NCI-H128 (cell line): ENCODE measurements around the gene PLEKHH3.

ENCODE experiments used
- DNase-seq: peaks from one replicate; lab custom pipeline; 2025; ENCODE audit not compliant: unreplicated experiment; lab: John Stamatoyannopoulos, UW

PLEKHH3 gene

GRCh38 chr17:42686520-42687128 lies 9.8 kb upstream of the PLEKHH3 start:
- DNase-seq, result no peak

GRCh38 chr17:42685831-42686230 lies 9.0 kb upstream of the PLEKHH3 start:
- no peak for DNase-seq

- no peak for DNase-seq
These were observed 8.2 kb upstream of the PLEKHH3 start for GRCh38 chr17:42684929-42685556.

- no peak for DNase-seq
These were observed 6.7 kb upstream of the PLEKHH3 start for GRCh38 chr17:42683407-42684034.

- no peak for DNase-seq
These were observed 6.1 kb upstream of the PLEKHH3 start for GRCh38 chr17:42682722-42683403.

- DNase-seq, result peak; percentile 27
These were observed 5.4 kb upstream of the PLEKHH3 start, which contains the start of gene CNTNAP1 for GRCh38 chr17:42681976-42682721. Gene CNTNAP1, plus strand, starts transcription at chr17:42682531. Its CDS starts 299 bp downstream, at chr17:42682830.

GRCh38 chr17:42680331-42680808 lies 3.6 kb upstream of the PLEKHH3 start:
- DNase-seq, result no peak

GRCh38 chr17:42679492-42680330 lies 2.9 kb upstream of the PLEKHH3 start:
- peak; percentile 24 for DNase-seq

GRCh38 chr17:42678951-42679491 lies 2.2 kb upstream of the PLEKHH3 start:
- no peak for DNase-seq

- peak; percentile 42 for DNase-seq
These were observed 1.4 kb upstream of the PLEKHH3 start for GRCh38 chr17:42677921-42678781.

GRCh38 chr17:42677012-42677857 lies 441 bp upstream of the PLEKHH3 start:
- peak; percentile 93 for DNase-seq

GRCh38 chr17:42675965-42676423 lies 800 bp downstream of the PLEKHH3 start:
- no peak for DNase-seq

GRCh38 chr17:42675348-42675964 lies 1.3 kb downstream of the PLEKHH3 start:
- DNase-seq, result no peak

GRCh38 chr17:42674755-42675347 lies 1.9 kb downstream of the PLEKHH3 start:
- DNase-seq, result no peak

- DNase-seq, result no peak
These were observed 2.7 kb downstream of the PLEKHH3 start for GRCh38 chr17:42673885-42674754.

GRCh38 chr17:42673266-42673884 lies 3.4 kb downstream of the PLEKHH3 start:
- DNase-seq, result no peak
